ENCODE results near the gene N4BP2L2.
A peak's percentile ranks its signal among the peaks of the same experiment; 100 is the strongest.
"Not testable (repeated sequence)": the region's sequence is repeated elsewhere in the genome, so short reads cannot be mapped to it uniquely, and the experiment has no call there.

N4BP2L2 gene

GRCh38 chr13:32582281-32582680 is 43.7 kb upstream of the N4BP2L2 start:
- in situ Hi-C loops (cut with HindIII; ENCODE audit: low sequenced_read_pairs): no loop called here
- DNase-seq (ENCODE audit: low read depth): no peak
- no peak for TF ChIP-seq CTCF (IDR thresholded peaks at IDR 0.05; ENCODE audit: low read depth, low read length, missing control alignments)
- no peak overlapping the region for H3K4me3 ChIP-seq (ENCODE audit: low read depth, low read length)

GRCh38 chr13:32581177-32581786 is 42.7 kb upstream of the N4BP2L2 start:
- no peak overlapping the region for H3K4me3 ChIP-seq (ENCODE audit: low read depth, low read length)
- no peak for DNase-seq (ENCODE audit: low read depth)
- in situ Hi-C loops (cut with HindIII; ENCODE audit: low sequenced_read_pairs): no loop called here
- TF ChIP-seq CTCF (IDR thresholded peaks at IDR 0.05; ENCODE audit: low read depth, low read length, missing control alignments): peak; percentile 25

GRCh38 chr13:32577032-32577431 is 38.4 kb upstream of the N4BP2L2 start:
- in situ Hi-C loops (cut with HindIII; ENCODE audit: low sequenced_read_pairs): no loop called here
- no peak overlapping the region for H3K4me3 ChIP-seq (ENCODE audit: low read depth, low read length)
- no peak for TF ChIP-seq CTCF (IDR thresholded peaks at IDR 0.05; ENCODE audit: low read depth, low read length, missing control alignments)
- DNase-seq (ENCODE audit: low read depth): no peak

DNA sequence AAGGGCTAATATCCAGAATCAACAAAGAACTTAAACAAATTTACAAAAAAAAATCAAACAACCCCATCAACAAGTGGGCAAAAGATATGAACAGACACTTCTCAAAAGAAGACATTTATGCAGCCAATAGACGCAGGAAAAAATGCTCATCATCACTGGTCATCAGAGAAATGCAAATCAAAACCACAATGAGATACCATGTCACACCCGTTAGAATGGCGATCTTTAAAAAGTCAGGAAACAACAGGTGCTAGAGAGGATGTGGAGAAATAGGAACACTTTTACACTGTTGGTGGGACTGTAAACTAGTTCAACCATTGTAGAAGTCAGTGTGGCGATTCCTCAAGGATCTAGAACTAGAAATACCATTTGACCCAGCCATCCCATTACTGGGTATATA is 37.1 kb upstream of the N4BP2L2 start:
- in situ Hi-C loops (cut with HindIII; ENCODE audit: low sequenced_read_pairs); H3K4me3 ChIP-seq (ENCODE audit: low read depth, low read length); DNase-seq (ENCODE audit: low read depth): not testable (repeated sequence)

- H3K4me3 ChIP-seq (ENCODE audit: low read depth, low read length); in situ Hi-C loops (cut with HindIII; ENCODE audit: low sequenced_read_pairs); DNase-seq (ENCODE audit: low read depth): not testable (repeated sequence)
Observed at GRCh38 chr13:32560842-32561241, 22.2 kb upstream of the N4BP2L2 start.

DNA sequence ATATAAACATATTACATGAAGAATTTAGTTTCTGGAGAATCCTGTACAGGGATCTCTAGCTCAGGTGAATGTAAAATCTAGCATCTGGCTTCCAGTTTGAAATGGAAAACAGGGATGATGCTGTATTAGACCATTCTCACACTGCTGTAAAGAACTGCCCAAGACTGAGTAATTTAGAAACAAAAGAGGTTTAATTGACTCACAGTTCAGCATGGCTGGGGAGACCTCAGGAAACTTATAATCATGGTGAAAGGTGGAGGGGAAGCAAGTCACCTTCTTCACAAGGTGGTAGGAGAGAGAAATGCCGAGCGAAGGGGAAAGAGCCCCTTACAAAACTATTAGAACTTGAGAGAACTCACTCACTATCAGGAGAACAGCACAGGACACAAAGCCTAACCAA is 17.0 kb upstream of the N4BP2L2 start:
- in situ Hi-C loops (cut with HindIII; ENCODE audit: low sequenced_read_pairs): no loop called here
- TF ChIP-seq CTCF (IDR thresholded peaks at IDR 0.05; ENCODE audit: low read depth, low read length, missing control alignments): no peak
- H3K4me3 ChIP-seq (ENCODE audit: low read depth, low read length): no peak overlapping the region
- DNase-seq (ENCODE audit: low read depth): no peak

DNA sequence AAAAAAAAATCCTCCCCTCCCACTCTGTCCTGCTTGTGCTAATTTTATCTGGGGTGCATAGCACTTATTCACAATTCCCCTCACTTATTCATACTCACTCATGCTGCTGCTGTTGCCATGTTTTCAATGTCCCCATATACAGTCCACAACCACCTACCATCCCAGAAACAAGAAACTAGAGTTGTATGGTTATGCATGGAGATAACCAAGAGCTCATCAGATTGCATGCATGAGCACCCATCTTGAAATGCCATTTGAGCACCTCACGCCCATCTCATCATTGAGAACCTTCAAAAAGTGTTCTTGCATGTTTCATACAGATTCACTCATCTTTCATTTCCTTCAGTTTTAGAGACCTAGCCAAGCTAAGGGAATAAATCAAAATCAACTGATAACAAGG is 15.1 kb upstream of the N4BP2L2 start:
- no peak for TF ChIP-seq CTCF (IDR thresholded peaks at IDR 0.05; ENCODE audit: low read depth, low read length, missing control alignments)
- in situ Hi-C loops (cut with HindIII; ENCODE audit: low sequenced_read_pairs): no loop called here

DNA sequence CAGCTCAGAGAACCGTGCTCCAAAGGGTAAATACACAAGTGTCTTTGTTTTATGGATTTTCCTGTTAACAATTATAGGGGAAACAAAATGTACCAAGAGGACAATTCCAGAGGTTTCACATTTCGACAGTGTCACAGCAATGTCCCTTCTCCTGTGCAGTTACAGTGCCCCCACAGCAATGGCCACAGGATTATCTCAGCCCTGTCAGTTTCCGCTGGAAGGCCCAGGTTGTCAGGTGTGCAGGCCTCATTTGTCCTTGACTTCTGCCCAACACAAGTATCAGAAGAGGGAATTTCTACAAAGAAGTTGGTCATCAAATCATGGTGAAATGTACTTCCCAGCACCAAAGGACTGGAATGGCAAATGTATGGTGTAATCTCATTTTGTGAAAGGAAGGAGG is 11.2 kb upstream of the N4BP2L2 start:
- TF ChIP-seq CTCF (IDR thresholded peaks at IDR 0.05; ENCODE audit: low read depth, low read length, missing control alignments): no peak
- DNase-seq (ENCODE audit: low read depth): no peak
- in situ Hi-C loops (cut with HindIII; ENCODE audit: low sequenced_read_pairs): no loop called here
- H3K4me3 ChIP-seq (ENCODE audit: low read depth, low read length): no peak overlapping the region

More for the DNA sequence above, 15.1 kb upstream of the N4BP2L2 start:
- DNase-seq (ENCODE audit: low read depth): no peak
- H3K4me3 ChIP-seq (ENCODE audit: low read depth, low read length): no peak overlapping the region
